Measurements from ENCODE around the gene ATG9B. TPM values are rescaled to one million over a fixed set of nuclear protein-coding genes. Genes with fewer than 3 reads are reported as not detected.

The ATG9B gene
- total and polyA plus RNA-seq, 2 of the 13 experiments (the other 11 are each of a cell fraction or from before 2014, with no cell fraction given), result 0.24 TPM; not detected in 1

DNA sequence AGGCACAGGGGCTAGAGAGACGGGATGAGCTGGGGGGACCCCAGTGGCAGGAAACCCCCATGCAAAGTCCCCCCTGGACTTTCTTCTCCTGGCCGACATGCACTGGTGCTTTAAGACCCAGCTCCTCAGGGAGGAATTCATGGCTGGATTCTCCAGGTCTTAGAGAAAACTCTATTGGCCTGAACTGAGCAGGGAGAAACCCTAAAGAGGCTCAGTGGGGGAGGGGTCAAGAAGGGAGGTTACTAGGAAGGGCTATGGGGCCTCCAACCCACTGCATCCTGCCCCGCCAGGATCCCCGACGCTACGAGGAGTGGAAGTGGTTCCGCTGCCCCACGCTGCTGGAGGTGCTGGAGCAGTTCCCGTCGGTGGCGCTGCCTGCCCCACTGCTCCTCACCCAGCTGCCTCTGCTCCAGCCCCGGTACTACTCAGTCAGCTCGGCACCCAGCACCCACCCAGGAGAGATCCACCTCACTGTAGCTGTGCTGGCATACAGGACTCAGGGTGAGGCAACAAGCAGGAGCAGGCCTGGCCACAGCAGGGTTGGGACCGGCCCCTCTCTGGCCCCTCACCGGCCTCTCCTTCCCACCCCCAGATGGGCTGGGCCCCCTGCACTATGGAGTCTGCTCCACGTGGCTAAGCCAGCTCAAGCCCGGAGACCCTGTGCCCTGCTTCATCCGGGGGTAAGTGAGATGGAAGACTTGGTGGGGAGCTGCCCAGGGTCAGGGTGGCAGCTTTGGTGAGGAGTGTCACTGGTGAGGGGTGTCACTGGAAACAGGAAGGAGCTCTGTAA lies 13.8 kb downstream of the ATG9B start (continued):
- TF ChIP-seq REL (CRISPR knock-in tag; conservative IDR thresholded peaks at IDR 0.05) (no peak), ETV6 (CRISPR knock-in tag; conservative IDR thresholded peaks at IDR 0.05) (no peak), ZMYM3 (CRISPR knock-in tag; IDR thresholded peaks at IDR 0.05) (no peak), FOXK2 (IDR thresholded peaks at IDR 0.05) (no peak), FLYWCH1 (CRISPR knock-in tag; IDR thresholded peaks at IDR 0.05) (no peak), NFIC (IDR thresholded peaks at IDR 0.05; ENCODE audit: low read length) (no peak), ZNF777 (CRISPR knock-in tag; IDR thresholded peaks at IDR 0.05) (peak; percentile 83), ZFAT (CRISPR knock-in tag; conservative IDR thresholded peaks at IDR 0.05) (no peak), MTA1 (CRISPR knock-in tag; IDR thresholded peaks at IDR 0.05; ENCODE audit: borderline replicate concordance) (peak; percentile 26; the same call in 1 of the 2 replicates), ZFP36L2 (CRISPR knock-in tag; IDR thresholded peaks at IDR 0.05) (no peak), HDAC2 (CRISPR knock-in tag; IDR thresholded peaks at IDR 0.05) (0 out of 2 replicates have a peak, but pooled peaks have one; percentile 29), SAP130 (CRISPR knock-in tag; IDR thresholded peaks at IDR 0.05; ENCODE audit: low read depth) (peak; percentile 60), ZNF773 (CRISPR knock-in tag; IDR thresholded peaks at IDR 0.05; ENCODE audit: borderline replicate concordance) (no peak), ZNF546 (CRISPR knock-in tag; conservative IDR thresholded peaks at IDR 0.05) (no peak), HOXA3 (CRISPR knock-in tag; IDR thresholded peaks at IDR 0.05) (peak; percentile 47)
- TF ChIP-seq, protein P1, sequence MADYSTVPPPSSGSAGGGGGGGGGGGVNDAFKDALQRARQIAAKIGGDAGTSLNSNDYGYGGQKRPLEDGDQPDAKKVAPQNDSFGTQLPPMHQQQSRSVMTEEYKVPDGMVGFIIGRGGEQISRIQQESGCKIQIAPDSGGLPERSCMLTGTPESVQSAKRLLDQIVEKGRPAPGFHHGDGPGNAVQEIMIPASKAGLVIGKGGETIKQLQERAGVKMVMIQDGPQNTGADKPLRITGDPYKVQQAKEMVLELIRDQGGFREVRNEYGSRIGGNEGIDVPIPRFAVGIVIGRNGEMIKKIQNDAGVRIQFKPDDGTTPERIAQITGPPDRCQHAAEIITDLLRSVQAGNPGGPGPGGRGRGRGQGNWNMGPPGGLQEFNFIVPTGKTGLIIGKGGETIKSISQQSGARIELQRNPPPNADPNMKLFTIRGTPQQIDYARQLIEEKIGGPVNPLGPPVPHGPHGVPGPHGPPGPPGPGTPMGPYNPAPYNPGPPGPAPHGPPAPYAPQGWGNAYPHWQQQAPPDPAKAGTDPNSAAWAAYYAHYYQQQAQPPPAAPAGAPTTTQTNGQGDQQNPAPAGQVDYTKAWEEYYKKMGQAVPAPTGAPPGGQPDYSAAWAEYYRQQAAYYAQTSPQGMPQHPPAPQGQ (CRISPR knock-in tag; IDR thresholded peaks at IDR 0.05; ENCODE audit: borderline replicate concordance), result no peak
- TF ChIP-seq, protein P2, sequence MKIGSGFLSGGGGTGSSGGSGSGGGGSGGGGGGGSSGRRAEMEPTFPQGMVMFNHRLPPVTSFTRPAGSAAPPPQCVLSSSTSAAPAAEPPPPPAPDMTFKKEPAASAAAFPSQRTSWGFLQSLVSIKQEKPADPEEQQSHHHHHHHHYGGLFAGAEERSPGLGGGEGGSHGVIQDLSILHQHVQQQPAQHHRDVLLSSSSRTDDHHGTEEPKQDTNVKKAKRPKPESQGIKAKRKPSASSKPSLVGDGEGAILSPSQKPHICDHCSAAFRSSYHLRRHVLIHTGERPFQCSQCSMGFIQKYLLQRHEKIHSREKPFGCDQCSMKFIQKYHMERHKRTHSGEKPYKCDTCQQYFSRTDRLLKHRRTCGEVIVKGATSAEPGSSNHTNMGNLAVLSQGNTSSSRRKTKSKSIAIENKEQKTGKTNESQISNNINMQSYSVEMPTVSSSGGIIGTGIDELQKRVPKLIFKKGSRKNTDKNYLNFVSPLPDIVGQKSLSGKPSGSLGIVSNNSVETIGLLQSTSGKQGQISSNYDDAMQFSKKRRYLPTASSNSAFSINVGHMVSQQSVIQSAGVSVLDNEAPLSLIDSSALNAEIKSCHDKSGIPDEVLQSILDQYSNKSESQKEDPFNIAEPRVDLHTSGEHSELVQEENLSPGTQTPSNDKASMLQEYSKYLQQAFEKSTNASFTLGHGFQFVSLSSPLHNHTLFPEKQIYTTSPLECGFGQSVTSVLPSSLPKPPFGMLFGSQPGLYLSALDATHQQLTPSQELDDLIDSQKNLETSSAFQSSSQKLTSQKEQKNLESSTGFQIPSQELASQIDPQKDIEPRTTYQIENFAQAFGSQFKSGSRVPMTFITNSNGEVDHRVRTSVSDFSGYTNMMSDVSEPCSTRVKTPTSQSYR (CRISPR knock-in tag; IDR thresholded peaks at IDR 0.05; ENCODE audit: borderline replicate concordance), result peak; percentile 80; the same call in 1 of the 2 replicates
- TF ChIP-seq, protein P3, sequence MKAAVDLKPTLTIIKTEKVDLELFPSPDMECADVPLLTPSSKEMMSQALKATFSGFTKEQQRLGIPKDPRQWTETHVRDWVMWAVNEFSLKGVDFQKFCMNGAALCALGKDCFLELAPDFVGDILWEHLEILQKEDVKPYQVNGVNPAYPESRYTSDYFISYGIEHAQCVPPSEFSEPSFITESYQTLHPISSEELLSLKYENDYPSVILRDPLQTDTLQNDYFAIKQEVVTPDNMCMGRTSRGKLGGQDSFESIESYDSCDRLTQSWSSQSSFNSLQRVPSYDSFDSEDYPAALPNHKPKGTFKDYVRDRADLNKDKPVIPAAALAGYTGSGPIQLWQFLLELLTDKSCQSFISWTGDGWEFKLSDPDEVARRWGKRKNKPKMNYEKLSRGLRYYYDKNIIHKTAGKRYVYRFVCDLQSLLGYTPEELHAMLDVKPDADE (CRISPR knock-in tag; IDR thresholded peaks at IDR 0.05), result no peak
- TF ChIP-seq, protein P4, sequence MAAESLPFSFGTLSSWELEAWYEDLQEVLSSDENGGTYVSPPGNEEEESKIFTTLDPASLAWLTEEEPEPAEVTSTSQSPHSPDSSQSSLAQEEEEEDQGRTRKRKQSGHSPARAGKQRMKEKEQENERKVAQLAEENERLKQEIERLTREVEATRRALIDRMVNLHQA (CRISPR knock-in tag; IDR thresholded peaks at IDR 0.05), result no peak
